GM10266 (cell line): ENCODE measurements around the gene CCDC57.

Experiments
- DNase-seq: peaks from one replicate; pipeline ENCODE4 v3.0.0; 2012; ENCODE audit errors: extremely low spot score
- CTCF ChIP-seq: IDR thresholded peaks from 2 replicates; pipeline ENCODE4 v1.5.1; 2012; ENCODE audit warnings: mild to moderate bottlenecking, low read depth; ENCODE audit not compliant: control insufficient read depth, insufficient read depth; ENCODE audit errors: missing control alignments

Gene CCDC57

GRCh38 chr17:82153745-82154375 is 58.8 kb downstream of the CCDC57 start:
- TF ChIP-seq CTCF, result peak; percentile 92
- DNase-seq, result peak; percentile 92

- TF ChIP-seq CTCF, result no peak
- DNase-seq, result no peak
Observed at GRCh38 chr17:82153295-82153691, 59.3 kb downstream of the CCDC57 start.

- no peak for DNase-seq
- TF ChIP-seq CTCF, result no peak
Observed at GRCh38 chr17:82152556-82153294, 59.9 kb downstream of the CCDC57 start.

GRCh38 chr17:82152114-82152513 is 60.5 kb downstream of the CCDC57 start:
- TF ChIP-seq CTCF, result no peak
- no peak for DNase-seq

- TF ChIP-seq CTCF, result no peak
- DNase-seq, result no peak
Observed at GRCh38 chr17:82151106-82151957, 61.3 kb downstream of the CCDC57 start.

GRCh38 chr17:82149401-82150099 is 63.1 kb downstream of the CCDC57 start:
- no peak for DNase-seq
- no peak for TF ChIP-seq CTCF
